Endothelial cell of umbilical vein (primary cell): ENCODE measurements around the gene PSME4. TPM values are rescaled to one million over a fixed set of nuclear protein-coding genes. Genes with fewer than 3 reads are reported as not detected.

Experiments
- BruUV-seq: library from RNA; stranded (reverse); fragments of 400-500 nt; replicated peaks from 2 replicates; lab custom pipeline; 2021; lab: Mats Ljungman, UMichigan
- CTCF ChIA-PET: fragments of 300-600, 350-600 bp; sonication (Branson Sonifier 250); formaldehyde crosslinking; loops from one replicate; lab custom pipeline; 2021; ENCODE audit warnings: antibody characterized with exemption, inconsistent platforms; lab: Charles Lee
- POLR2A ChIA-PET: fragments of 300-600, 350-600 bp; sonication (Branson Sonifier 250); formaldehyde crosslinking; loops from one replicate; lab custom pipeline; 2021; ENCODE audit warnings: antibody characterized with exemption, inconsistent platforms; lab: Charles Lee
- DNase-seq: peaks from one replicate; pipeline ENCODE4 v3.0.0-alpha.2; 2011; ENCODE audit warnings: low read depth, low spot score
- FAIRE-seq: peaks from 2 replicates; lab custom pipeline; 2011; peaks lifted over from hg19 to GRCh38; lab: Jason Lieb, UNC
- H2AFZ ChIP-seq: 2 replicates; pipeline ENCODE4 v1.6.0; 2012; ENCODE audit warnings: low read depth, low read length, control low read depth, inconsistent platforms
- H3K27ac ChIP-seq: 2 replicates; pipeline ENCODE4 v1.5.1; 2011; ENCODE audit warnings: low read depth, mild to moderate bottlenecking, control low read depth, low read length, moderate library complexity; ENCODE audit not compliant: insufficient read depth
- H3K27me3 ChIP-seq, 2 experiments: 2 replicates each; pipeline versions ENCODE4 v1.6.0 to v1.6.1; 2011; ENCODE audit warnings: low read length in 2 of 2, mixed read lengths in 1 of 2; ENCODE audit not compliant: control insufficient read depth in 2 of 2, insufficient read depth in 2 of 2
- H3K36me3 ChIP-seq, 2 experiments: 2 replicates in 1 of 2; 3 replicates in 1 of 2; pipeline ENCODE4 v1.5.1; 2011; ENCODE audit warnings: low read length in 2 of 2, mild to moderate bottlenecking in 1 of 2, moderate library complexity in 1 of 2; ENCODE audit not compliant: control insufficient read depth in 2 of 2, insufficient read depth in 2 of 2; ENCODE audit errors: extremely low read depth in 1 of 2
- H3K4me1 ChIP-seq: 3 replicates; pipeline ENCODE4 v1.5.1; 2011; ENCODE audit warnings: mild to moderate bottlenecking, low read length; ENCODE audit not compliant: control insufficient read depth, insufficient read depth; ENCODE audit errors: extremely low read depth
- H3K4me2 ChIP-seq: 2 replicates; pipeline ENCODE4 v1.6.1; 2011; ENCODE audit warnings: low read length, control low read depth, mixed read lengths; ENCODE audit not compliant: insufficient read depth
- H3K4me3 ChIP-seq, 3 experiments: fragments of 200-600 bp in 1 of 3; sonication (generic), shearing (Covaris generic) in 1 of 3; replicated peaks in 1 of 3; 2 replicates each; pipeline ENCODE4 v1.5.1; 2011 to 2016; ENCODE audit warnings: control low read depth in 3 of 3, low read length in 3 of 3, mild to moderate bottlenecking in 2 of 3, inconsistent platforms in 1 of 3, low read depth in 1 of 3, moderate library complexity in 1 of 3; ENCODE audit not compliant: insufficient read depth in 1 of 3
- H3K79me2 ChIP-seq: 2 replicates; pipeline ENCODE4 v1.6.0; 2012; ENCODE audit warnings: low read length, inconsistent platforms; ENCODE audit not compliant: control insufficient read depth, insufficient read depth
- H3K9ac ChIP-seq: replicated peaks from 2 replicates; pipeline ENCODE3; 2011; ENCODE audit warnings: low read length, control low read depth; ENCODE audit not compliant: insufficient read depth; ENCODE audit errors: extremely low read depth
- H3K9me1 ChIP-seq: replicated peaks from 3 replicates; pipeline ENCODE4 v1.6.0; 2011; ENCODE audit warnings: mild to moderate bottlenecking, low read length; ENCODE audit not compliant: control insufficient read depth, insufficient read depth; ENCODE audit errors: extremely low read depth
- H3K9me3 ChIP-seq: replicated peaks from 2 replicates; pipeline ENCODE4 v1.5.1; 2012; ENCODE audit warnings: low read length, inconsistent platforms; ENCODE audit not compliant: control insufficient read depth, insufficient read depth
- H4K20me1 ChIP-seq: replicated peaks from 2 replicates; pipeline ENCODE3; 2011; ENCODE audit warnings: mild to moderate bottlenecking, low read length; ENCODE audit not compliant: control insufficient read depth, insufficient read depth; ENCODE audit errors: extremely low read depth
- EZH2 ChIP-seq: IDR thresholded peaks from 2 replicates; pipeline ENCODE4 v1.6.1; 2012; ENCODE audit warnings: borderline replicate concordance, low read depth, mild to moderate bottlenecking, moderate library complexity, low read length, inconsistent platforms; ENCODE audit not compliant: severe bottlenecking
- FOS ChIP-seq: IDR thresholded peaks from 2 replicates; pipeline ENCODE4 v1.6.1; 2011; ENCODE audit warnings: mild to moderate bottlenecking, low read length, moderate library complexity, borderline replicate concordance; ENCODE audit not compliant: insufficient read depth
- GATA2 ChIP-seq: IDR thresholded peaks from 2 replicates; pipeline ENCODE4 v1.7.0; 2011; ENCODE audit warnings: low read depth, mild to moderate bottlenecking, moderate library complexity, mixed read lengths, low read length; ENCODE audit not compliant: insufficient read length, insufficient read depth
- JUN ChIP-seq: IDR thresholded peaks from 2 replicates; pipeline ENCODE4 v1.6.1; 2011; ENCODE audit warnings: borderline replicate concordance, low read depth; ENCODE audit not compliant: insufficient read length, insufficient read depth
- MYC ChIP-seq: IDR thresholded peaks from one replicate; pipeline ENCODE4 v1.6.1; 2011; ENCODE audit warnings: mild to moderate bottlenecking, low read depth, low read length
- POLR2A ChIP-seq: IDR thresholded peaks from 2 replicates; pipeline ENCODE4 v1.6.1; 2012; ENCODE audit warnings: low read depth, mild to moderate bottlenecking, control low read depth, low read length
- POLR2AphosphoS5 ChIP-seq: IDR thresholded peaks from 2 replicates; pipeline ENCODE4 v1.6.1; 2012; ENCODE audit warnings: low read depth, mild to moderate bottlenecking, control low read depth, low read length, moderate library complexity; ENCODE audit not compliant: insufficient read depth
- dilution Hi-C: fragments of 300-500 bp; cut with MboI; formaldehyde crosslinking; loops from one replicate; pipeline ENCODE4 v1.15.0; 2019; ENCODE audit warnings: low sequenced_read_pairs; ENCODE audit not compliant: extremely low pct_ligation_motif_present
- intact Hi-C: fragments of 100-400 bp; cut with micrococcal nuclease; formaldehyde crosslinking; loops from one replicate; pipeline ENCODE4 v1.10.0; 2022
- polyA plus RNA-seq, 4 experiments: library from polyadenylated mRNA; depleted of rRNA in 3 of 4; stranded (reverse) in 3 of 4; unstranded in 1 of 4; fragments of >200 nt; gene quantifications; 2 replicates each; pipeline versions ENCODE4 v1.2.1 to v1.2.3, GENCODE V29; 2011 to 2012; ENCODE audit warnings: missing spikeins in 1 of 4
- total RNA-seq: library from RNA; stranded (reverse); gene quantifications from 2 replicates; pipeline ENCODE4 v1.2.3, GENCODE V29; 2021
- TF ChIP-seq, protein P1 (sequence below): IDR thresholded peaks from 2 replicates; pipeline ENCODE4 v1.6.1; 2011; ENCODE audit not compliant: insufficient read depth, insufficient read length
- TF ChIP-seq, protein P2 (sequence below), 2 donors: IDR thresholded peaks; 1 replicate in 1 of 2; 2 replicates in 1 of 2; pipeline ENCODE4 v1.5.1; 2011; ENCODE audit warnings: low read length in 2 of 2, mild to moderate bottlenecking in 2 of 2, moderate library complexity in 2 of 2, control low read depth in 1 of 2, inconsistent platforms in 1 of 2, low read depth in 1 of 2; ENCODE audit not compliant: insufficient read depth in 1 of 2; ENCODE audit errors: extremely low read depth in 1 of 2

The PSME4 gene
- total and polyA plus RNA-seq, 2 donors (not counting 3 experiments of a cell fraction or from before 2014, with no cell fraction given), result 24.7 to 82.6 TPM

DNA sequence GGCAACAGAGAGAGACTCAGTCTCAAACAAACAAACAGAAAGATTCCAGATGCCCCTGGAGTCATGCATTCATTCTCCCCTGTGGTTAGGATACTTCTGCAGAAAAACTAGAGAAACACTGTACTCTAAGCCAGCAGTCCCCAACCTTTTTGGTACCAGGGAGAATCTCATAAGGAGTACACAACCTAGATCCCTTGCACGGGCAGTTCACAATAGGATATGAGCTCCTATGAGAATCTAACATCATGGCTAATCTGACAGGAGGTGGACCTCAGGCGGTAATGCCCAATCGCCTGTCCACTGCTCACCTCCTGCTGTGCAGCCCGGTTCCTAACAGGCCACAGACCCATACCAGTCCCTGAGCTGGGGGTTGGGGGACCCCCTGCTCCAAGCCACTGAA lies 18.3 kb downstream of the PSME4 start:
- Histone ChIP-seq H3K4me3 (no peak overlapping the region), H3K36me3 (peaks cover 0 to 2% of the 10 kb centered on the region in 2 experiments), H3K4me2 (no peak overlapping the region), H3K9me1 (no peaks in the 10 kb centered on the region), H3K27me3 (no peaks in the 10 kb centered on the region), H4K20me1 (no peaks in the 10 kb centered on the region), H3K9ac (no peak overlapping the region), H2AFZ (no peak overlapping the region), H3K79me2 (peaks cover 90% of the 10 kb centered on the region), H3K4me1 (peaks cover 9% of the 10 kb centered on the region), H3K27ac (no peak overlapping the region), H3K9me3 (no peaks in the 10 kb centered on the region)
- no peak for FAIRE-seq
- DNase-seq, result no peak
- CTCF ChIA-PET, result interaction anchor here (0.9 to 1.1 kb wide), 3 partner anchors 10 to 18 kb away, joined by 3 to 5 read pairs (median 4); no protein-coding TSS in a partner anchor
- no TSS peak for BruUV-seq
- intact Hi-C loops (no loop called here), dilution Hi-C loops (no loop called here)
- TF ChIP-seq FOS, result no peak
- TF ChIP-seq MYC, result no peak
- TF ChIP-seq, protein P1, sequence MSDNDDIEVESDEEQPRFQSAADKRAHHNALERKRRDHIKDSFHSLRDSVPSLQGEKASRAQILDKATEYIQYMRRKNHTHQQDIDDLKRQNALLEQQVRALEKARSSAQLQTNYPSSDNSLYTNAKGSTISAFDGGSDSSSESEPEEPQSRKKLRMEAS, result no peak
- no peak for TF ChIP-seq POLR2AphosphoS5
- no peak for TF ChIP-seq GATA2
- TF ChIP-seq, protein P2, sequence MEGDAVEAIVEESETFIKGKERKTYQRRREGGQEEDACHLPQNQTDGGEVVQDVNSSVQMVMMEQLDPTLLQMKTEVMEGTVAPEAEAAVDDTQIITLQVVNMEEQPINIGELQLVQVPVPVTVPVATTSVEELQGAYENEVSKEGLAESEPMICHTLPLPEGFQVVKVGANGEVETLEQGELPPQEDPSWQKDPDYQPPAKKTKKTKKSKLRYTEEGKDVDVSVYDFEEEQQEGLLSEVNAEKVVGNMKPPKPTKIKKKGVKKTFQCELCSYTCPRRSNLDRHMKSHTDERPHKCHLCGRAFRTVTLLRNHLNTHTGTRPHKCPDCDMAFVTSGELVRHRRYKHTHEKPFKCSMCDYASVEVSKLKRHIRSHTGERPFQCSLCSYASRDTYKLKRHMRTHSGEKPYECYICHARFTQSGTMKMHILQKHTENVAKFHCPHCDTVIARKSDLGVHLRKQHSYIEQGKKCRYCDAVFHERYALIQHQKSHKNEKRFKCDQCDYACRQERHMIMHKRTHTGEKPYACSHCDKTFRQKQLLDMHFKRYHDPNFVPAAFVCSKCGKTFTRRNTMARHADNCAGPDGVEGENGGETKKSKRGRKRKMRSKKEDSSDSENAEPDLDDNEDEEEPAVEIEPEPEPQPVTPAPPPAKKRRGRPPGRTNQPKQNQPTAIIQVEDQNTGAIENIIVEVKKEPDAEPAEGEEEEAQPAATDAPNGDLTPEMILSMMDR (IDR thresholded peaks at IDR 0.05; ENCODE audit: extremely low read depth in 1 of 2, insufficient read depth in 1 of 2, low read depth in 1 of 2, low read length in 2 of 2), result no peak
- no peak for TF ChIP-seq POLR2A
- no peak for TF ChIP-seq JUN
- TF ChIP-seq EZH2, result no peak
- POLR2A ChIA-PET, result interaction anchor here (1.1 kb wide), 1 partner anchor 19 kb away, joined by 3 read pairs; the partner anchor contains the start of gene PSME4
